ENCODE data around the gene SLC39A2. TPM values are rescaled to one million over a fixed set of nuclear protein-coding genes. Genes with fewer than 3 reads are reported as not detected.
"Not testable (repeated sequence)": the region's sequence is repeated elsewhere in the genome, so short reads cannot be mapped to it uniquely, and the experiment has no call there.

Gene SLC39A2
- total RNA-seq, 2 donors from 2014 or later = 0.24 to 1.1 TPM

DNA sequence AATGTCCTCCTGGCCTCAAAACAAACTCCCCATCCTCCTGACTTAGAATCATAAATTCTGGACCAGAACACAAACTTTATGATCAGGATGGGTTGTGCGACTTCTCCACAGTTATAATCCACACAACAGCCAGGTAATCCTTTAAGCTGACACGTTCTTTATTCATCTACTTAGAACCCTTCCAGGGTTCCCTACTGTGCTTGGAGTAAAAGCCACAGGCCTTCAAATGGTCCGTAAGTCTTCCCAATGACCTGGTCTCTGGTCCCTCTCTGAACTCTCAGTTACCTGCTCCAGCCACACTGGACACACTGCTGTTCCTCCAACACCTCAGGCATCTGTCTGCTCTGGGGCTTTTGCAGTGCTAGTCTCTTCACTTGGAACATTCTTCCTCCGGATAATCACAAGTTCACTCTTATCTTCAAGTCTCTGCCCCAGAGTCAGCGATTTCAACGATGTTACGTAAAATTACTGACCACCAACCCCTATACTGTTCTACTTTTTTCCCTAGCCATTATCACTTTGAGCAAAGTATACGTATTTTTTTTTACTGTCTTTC is 41.4 kb downstream of the SLC39A2 start:
- no peak for DNase-seq (ENCODE audit: low spot score)
- intact Hi-C loops (cut with DNase I) = no loop called here

DNA sequence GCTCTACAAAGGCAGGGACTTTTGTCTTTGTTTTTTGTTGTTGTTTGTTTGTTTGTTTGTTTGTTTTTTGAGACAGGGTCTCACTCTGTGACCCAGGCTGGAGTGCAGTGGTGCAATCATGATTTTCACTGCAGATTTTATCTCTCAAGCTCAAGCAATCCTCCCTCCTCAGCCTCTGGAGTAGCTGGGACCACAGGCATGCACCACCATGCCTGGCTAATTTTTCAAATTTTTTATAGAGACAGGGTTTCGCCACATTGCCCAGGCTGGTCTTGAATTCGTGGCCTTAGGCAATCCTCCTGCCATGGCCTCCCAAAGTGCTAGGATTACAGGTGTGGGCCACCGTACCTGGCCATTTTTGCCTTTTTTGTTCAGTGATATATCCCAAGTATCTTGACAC is 41.8 kb downstream of the SLC39A2 start:
- DNase-seq (ENCODE audit: low spot score); intact Hi-C loops (cut with DNase I): not testable (repeated sequence)

DNA sequence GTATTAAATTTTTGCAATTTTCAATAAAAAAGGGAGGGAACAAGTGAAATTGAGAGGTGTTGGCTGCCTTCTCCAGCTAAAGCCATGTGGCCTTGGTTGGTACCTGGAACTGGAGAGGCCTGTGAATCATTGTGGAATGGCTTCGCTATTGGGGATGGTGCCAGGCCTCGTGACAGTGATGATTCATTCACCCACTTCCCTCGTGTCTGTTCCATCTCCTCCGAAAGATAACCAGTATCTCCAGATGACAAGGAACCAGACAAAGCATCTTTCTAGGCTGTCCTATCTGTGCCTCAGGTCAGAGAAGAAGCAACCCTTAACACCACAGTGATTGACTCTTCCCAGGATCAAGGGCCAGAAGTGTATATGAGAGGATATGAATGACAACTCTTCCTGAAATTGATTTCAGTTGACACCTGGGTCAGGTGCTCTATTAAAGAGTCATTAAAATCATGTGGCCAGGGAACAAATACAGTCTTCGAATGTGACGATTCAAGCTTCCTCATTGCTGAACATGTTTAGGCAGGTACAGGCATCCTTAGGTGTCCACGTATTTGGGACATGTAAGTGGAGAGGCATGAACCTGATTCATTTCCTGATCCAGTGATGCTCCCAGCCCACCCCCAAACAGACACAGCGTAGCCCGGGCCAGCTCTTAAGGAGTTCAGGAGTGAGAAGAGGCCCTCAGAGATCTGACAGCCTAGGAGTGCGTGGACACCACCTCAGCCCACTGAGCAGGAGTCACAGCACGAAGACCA is 42.8 kb downstream of the SLC39A2 start, which contains the start of gene RNASE7:
RNASE7 (plus strand) TSS at position 687 of the 758 bp plus-strand sequence. CDS start 631 bp downstream, outside the sequence.
- intact Hi-C loops (cut with DNase I) = no loop called here
- no peak for DNase-seq (ENCODE audit: low spot score)

GRCh38 chr14:21042918-21043317 is 43.8 kb downstream of the SLC39A2 start:
- no peak for DNase-seq (ENCODE audit: low spot score)
- intact Hi-C loops (cut with DNase I) = no loop called here

- no peak for DNase-seq (ENCODE audit: low spot score)
- intact Hi-C loops (cut with DNase I) = no loop called here
These were observed 44.4 kb downstream of the SLC39A2 start for GRCh38 chr14:21043387-21043973.

DNA sequence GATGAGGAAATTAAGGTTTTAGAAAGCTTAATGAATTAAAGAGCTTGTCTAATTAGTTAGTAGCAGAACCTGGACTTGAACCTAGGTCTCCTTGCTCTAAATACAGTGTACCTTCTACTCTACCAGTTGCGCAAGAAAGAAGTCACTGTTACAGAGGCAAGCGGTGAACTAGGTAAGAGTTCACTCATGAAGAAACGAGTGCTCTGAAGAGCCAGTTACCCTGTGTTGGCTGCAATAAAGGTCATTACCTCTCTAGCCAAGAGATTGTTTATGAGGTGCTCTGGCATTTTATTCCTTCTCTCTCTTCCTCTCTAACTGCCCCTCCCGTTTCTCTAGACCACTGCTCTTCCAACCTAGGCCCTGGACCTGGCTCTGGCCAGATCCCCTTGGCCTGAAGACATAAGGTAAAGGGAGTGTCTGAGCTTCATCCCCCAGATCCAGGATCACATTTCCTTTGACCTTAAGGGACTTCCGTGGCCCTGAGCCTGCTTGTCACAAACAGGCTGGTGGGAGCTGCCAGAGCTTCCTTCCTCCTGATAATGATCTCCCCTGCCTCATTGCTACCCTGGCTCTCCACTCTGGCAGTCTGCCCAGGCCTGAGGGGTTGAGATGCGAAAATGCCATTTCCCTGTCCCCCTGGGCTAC is 45.0 kb downstream of the SLC39A2 start:
- DNase-seq (ENCODE audit: low spot score) = no peak
- intact Hi-C loops (cut with DNase I) = no loop called here

GRCh38 chr14:21047378-21047781 is 48.3 kb downstream of the SLC39A2 start:
- intact Hi-C loops (cut with DNase I) = no loop called here
- no peak for DNase-seq (ENCODE audit: low spot score)

DNA sequence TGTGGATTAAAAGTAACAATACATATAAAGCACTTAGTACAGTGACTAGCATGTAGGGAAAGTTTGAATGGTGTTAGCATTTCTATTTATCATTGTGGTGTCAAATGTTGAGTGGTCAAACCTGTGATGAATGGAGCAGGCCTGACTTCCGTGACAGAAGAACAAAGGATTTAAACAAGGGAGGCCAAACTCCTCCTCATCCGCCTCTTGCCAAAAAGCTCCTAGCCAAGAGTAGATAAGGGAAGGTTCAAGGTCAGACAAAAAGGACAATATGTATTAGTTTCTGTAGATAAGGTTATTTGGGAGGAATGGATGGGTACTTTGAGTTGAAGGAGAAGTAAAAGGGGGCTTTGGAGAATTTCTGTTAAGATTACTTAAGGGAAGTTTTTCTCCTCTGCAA is 49.5 kb downstream of the SLC39A2 start:
- no peak for DNase-seq (ENCODE audit: low spot score)
- intact Hi-C loops (cut with DNase I) = no loop called here

DNA sequence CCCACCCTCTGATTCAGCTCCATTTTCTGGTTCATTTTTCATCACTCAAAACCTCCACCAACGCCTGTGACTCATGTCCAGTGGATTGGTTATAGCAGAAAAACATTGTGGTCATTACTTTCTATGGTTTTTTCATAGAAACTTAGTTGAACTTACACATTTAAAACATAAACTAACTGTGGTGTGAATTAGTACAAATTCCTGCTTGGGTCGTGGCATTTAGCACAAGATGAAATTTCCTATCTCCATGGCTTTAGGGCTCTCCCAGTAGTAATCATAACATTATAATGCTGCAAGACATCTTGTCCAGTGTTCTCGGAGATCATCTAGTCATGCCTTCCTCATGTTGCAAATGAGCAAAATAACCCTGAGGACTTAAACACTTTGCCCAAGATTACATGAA is 50.2 kb downstream of the SLC39A2 start:
- no peak for DNase-seq (ENCODE audit: low spot score)
- intact Hi-C loops (cut with DNase I) = no loop called here

GRCh38 chr14:21050597-21050996 is 51.5 kb downstream of the SLC39A2 start:
- DNase-seq (ENCODE audit: low spot score) = no peak
- intact Hi-C loops (cut with DNase I) = no loop called here

Small RNA genes within 50 kb of the gene (microRNA-seq; reads per million reads assigned to microRNA genes)
- 0 reads per million in 2 donors for gene MIR6717 (ENCODE audit: borderline microRNAs expressed in 2 of 2)

Other genes with a start within 250 kb of the SLC39A2 start
- not detected for gene EDDM3B, start 230.9 kb upstream of the SLC39A2 start, total RNA-seq
- 10 to 100 TPM in 1 of 2 donors, 1 to 10 TPM in 1; 7.0 to 16.3 TPM for gene RNASE6, start 218.0 kb upstream of the SLC39A2 start, total RNA-seq
- gene RNASE1, start 196.4 kb upstream of the SLC39A2 start, total RNA-seq = 100 to 1,000 TPM; 222 to 363 TPM
- gene RNASE3, start 107.9 kb upstream of the SLC39A2 start, total RNA-seq = under 1 TPM; 0.48 to 0.60 TPM
- 1 to 10 TPM; 3.7 to 9.7 TPM for gene RNASE2, start 43.8 kb upstream of the SLC39A2 start, total RNA-seq
- gene METTL17, start 9.3 kb upstream of the SLC39A2 start, total RNA-seq = 10 to 100 TPM; 30.1 to 33.5 TPM
- gene NDRG2, start 25.8 kb downstream of the SLC39A2 start, total RNA-seq = 10 to 100 TPM; 78.0 to 80.7 TPM
- not detected for gene TPPP2, start 30.9 kb downstream of the SLC39A2 start, total RNA-seq
- not detected for gene RNASE13, start 35.5 kb downstream of the SLC39A2 start, total RNA-seq
- gene RNASE7, start 43.1 kb downstream of the SLC39A2 start, total RNA-seq = not detected
- gene RNASE8, start 58.5 kb downstream of the SLC39A2 start, total RNA-seq = not detected
- gene ARHGEF40, start 71.0 kb downstream of the SLC39A2 start, total RNA-seq = 10 to 100 TPM; 41.4 to 48.6 TPM
- gene ZNF219, start 99.4 kb downstream of the SLC39A2 start, total RNA-seq = 10 to 100 TPM; 27.0 to 37.6 TPM
- gene TMEM253, start 101.8 kb downstream of the SLC39A2 start, total RNA-seq = not detected
- not detected for gene OR5AU1, start 156.8 kb downstream of the SLC39A2 start, total RNA-seq

All from posterior vena cava (tissue), 2 donors.